GM18526 (cell line): ENCODE data around the gene CIROP.

Experiments
- POLR2A ChIP-seq: IDR thresholded peaks from 3 replicates; pipeline ENCODE4 v1.6.1; 2011; ENCODE audit not compliant: insufficient read length; ENCODE audit errors: extremely low read depth

The CIROP gene

GRCh38 chr14:23093104-23093503, 11.7 kb downstream of the CIROP start:
- TF ChIP-seq POLR2A = no peak

- no peak for TF ChIP-seq POLR2A
Measured at GRCh38 chr14:23091294-23092225, 13.2 kb downstream of the CIROP start.

- TF ChIP-seq POLR2A = no peak
Measured at GRCh38 chr14:23090254-23090636, 14.5 kb downstream of the CIROP start.

DNA sequence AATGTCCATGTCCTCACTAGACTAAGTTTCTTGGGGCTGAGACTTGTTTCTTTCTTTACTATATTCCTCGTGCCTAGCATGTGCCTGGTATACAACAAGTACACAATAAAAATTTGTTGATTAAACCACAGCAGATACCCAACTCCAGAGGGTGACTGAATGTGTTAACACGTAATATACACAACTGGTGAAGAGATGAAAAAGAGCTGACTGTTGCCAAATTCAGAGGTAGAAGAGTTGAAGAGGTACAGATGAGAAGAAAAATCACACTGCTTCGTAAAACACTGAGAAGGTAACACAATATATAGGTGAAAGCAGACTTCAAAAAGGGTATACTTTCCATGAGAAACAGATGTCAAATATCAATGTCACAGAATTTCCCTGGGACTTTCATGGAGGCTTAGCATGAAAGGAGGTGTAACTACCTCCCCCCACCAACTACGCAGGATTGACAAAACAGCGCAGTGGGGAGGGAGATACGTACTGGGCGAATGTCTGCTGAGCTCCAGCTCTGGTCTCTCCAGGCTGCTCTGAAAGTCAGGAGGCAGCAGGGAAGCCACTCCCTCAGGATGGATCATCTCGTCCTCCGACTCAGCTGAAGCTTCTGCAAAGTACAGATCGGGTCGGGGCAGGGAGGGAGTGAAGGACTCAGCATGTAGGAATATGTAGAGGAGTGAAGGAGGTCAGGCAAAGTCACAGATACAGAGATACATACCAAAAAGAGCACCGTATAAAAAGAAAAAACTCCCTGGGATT, 15.1 kb downstream of the CIROP start:
- TF ChIP-seq POLR2A = no peak

GRCh38 chr14:23086565-23086964, 18.2 kb downstream of the CIROP start:
- TF ChIP-seq POLR2A = no peak

- TF ChIP-seq POLR2A = no peak
Measured at GRCh38 chr14:23085458-23085857, 19.3 kb downstream of the CIROP start.

GRCh38 chr14:23080474-23080873, 24.3 kb downstream of the CIROP start:
- no peak for TF ChIP-seq POLR2A

DNA sequence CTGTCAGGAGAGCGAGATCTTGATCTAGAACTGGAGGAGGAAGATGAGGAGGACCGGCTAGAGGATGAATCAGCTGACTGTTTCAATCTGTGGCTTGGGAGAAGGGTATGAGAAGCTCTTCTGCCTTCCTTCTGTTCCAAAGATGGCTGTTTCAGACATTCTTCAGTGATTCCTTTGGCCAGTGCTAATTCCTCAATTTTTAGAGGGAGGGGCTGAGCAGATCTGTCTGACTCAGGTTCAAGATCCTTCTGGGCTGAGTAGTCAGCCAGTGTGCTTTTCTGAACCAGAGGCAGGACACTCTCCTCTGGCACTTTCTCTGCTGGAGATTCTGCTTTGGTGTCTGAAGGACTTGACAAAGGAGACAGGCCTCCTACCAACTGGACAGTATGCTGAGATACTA, 25.1 kb downstream of the CIROP start:
- no peak for TF ChIP-seq POLR2A

DNA sequence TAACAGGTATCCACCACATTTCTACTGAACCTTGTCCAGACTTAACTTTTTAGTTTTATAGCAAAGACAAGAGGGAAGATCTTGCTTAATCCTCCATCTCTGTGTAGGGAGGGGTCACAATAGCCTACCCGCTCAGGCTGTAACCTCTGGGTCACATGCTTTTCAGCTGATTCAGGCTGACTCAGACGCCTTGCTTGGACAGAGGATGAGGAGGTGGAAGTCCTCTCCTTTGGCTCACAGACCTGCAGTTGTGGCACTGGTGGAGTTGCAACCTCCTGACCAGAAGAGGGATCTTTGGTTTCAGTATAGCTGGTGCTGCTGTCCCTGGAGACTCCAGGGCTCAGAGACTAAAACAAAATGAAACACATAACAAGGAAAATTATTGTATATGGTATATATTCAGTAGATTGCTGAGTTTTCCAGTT, 26.1 kb downstream of the CIROP start:
- no peak for TF ChIP-seq POLR2A

DNA sequence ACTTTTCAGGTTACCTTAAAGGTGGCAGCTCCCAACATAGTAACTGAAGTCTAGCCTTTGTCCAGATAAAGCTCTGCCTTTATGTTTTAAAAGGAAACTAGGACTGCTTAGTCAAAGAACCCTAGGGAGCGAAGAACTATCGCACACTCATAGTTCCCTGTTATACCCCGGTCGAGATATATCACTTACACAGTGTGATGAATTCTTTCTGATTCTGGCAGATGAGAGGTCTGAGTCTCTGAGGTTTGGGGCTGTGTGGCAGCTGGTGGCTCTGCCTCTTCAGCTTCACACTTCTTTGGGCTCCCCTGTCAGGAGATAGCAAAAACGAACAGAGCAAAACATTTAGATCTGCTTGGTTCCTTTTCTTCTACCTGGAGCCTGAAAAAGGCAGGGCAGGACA, 26.8 kb downstream of the CIROP start:
- TF ChIP-seq POLR2A = no peak

DNA sequence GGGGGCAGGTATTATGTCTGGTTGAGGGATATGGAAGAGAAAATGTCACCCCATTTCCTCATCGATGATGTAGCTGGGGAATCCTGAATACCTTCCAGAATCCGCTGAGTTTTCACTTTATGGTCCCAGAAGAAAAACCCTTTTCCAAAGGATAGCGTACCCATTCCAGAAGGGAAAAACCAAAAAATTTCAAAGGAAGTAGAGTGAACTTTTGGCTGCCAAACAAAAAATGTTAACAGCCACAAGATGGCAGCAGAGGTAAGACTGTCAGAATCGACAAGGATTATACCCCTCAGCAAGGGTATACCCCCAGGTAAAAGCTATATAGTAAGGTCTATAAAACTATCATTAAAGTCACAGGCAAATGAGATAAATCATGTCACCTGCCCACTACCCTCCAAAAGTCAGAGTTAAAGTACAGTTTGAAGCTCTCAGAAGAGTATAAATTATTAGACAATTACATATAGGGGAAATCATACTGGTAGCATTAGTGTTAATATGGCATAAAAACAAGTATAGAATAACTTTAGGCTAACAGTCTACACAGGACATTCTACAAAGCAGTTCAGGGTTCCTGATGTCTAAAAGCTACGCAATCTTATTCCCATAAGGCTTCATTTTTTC, 27.9 kb downstream of the CIROP start:
- TF ChIP-seq POLR2A = no peak

GRCh38 chr14:23074906-23075305, 29.9 kb downstream of the CIROP start:
- TF ChIP-seq POLR2A = no peak

- TF ChIP-seq POLR2A = no peak
Measured at GRCh38 chr14:23071921-23072539, 32.8 kb downstream of the CIROP start.

GRCh38 chr14:23071244-23071920, 33.4 kb downstream of the CIROP start:
- TF ChIP-seq POLR2A = peak; percentile 80
